ENCODE measurements around the gene TSPAN33.

GRCh38 chr7:129203050-129203741, 58.7 kb downstream of the TSPAN33 start:
- TF ChIP-seq EZH2phosphoT487 (IDR thresholded peaks at IDR 0.05; ENCODE audit: insufficient read depth, low read depth) (no peak), EZH2 (IDR thresholded peaks at IDR 0.05; ENCODE audit: insufficient read depth, poor library complexity, severe bottlenecking) (no peak)

Data from GM23248 (cell line).